Loucy (cell line): Measurements from ENCODE around the gene KAZALD1.

Source experiments
- H2AFZ ChIP-seq: fragments of 200-600 bp; sonication (generic); 2 replicates; pipeline ENCODE4 v1.6.0; 2016; ENCODE audit warnings: antibody characterized with exemption, mild to moderate bottlenecking, low read length, moderate library complexity
- H3F3A ChIP-seq: fragments of 200-600 bp; 2 replicates; pipeline ENCODE4 v1.6.0; 2016; ENCODE audit warnings: antibody characterized with exemption, low read depth, mild to moderate bottlenecking
- H3K27me3 ChIP-seq: fragments of 200-600 bp; sonication (generic); 2 replicates; pipeline ENCODE4 v1.6.1; 2014; ENCODE audit warnings: low read length, mild to moderate bottlenecking; ENCODE audit not compliant: insufficient read depth, poor library complexity, severe bottlenecking
- H3K36me3 ChIP-seq: fragments of 200-600 bp; sonication (generic); 2 replicates; pipeline ENCODE4 v1.6.1; 2016; ENCODE audit warnings: low read length; ENCODE audit not compliant: insufficient read depth
- H3K4me1 ChIP-seq: fragments of 200-600 bp; sonication (generic); 2 replicates; pipeline ENCODE4 v1.5.1; 2014; ENCODE audit warnings: low read length, mild to moderate bottlenecking; ENCODE audit not compliant: insufficient read depth, poor library complexity, severe bottlenecking
- H3K4me2 ChIP-seq: fragments of 200-600 bp; sonication (generic); 2 replicates; pipeline ENCODE4 v1.6.0; 2014; ENCODE audit warnings: antibody characterized with exemption, low read length, low read depth, mild to moderate bottlenecking; ENCODE audit not compliant: poor library complexity, severe bottlenecking
- H3K4me3 ChIP-seq: fragments of 200-600 bp; sonication (generic); 2 replicates; pipeline ENCODE4 v1.5.1; 2014; ENCODE audit warnings: low read length, mild to moderate bottlenecking, mixed read lengths; ENCODE audit not compliant: poor library complexity, severe bottlenecking
- H3K79me2 ChIP-seq: fragments of 200-600 bp; sonication (generic); 2 replicates; pipeline ENCODE4 v1.6.1; 2014; ENCODE audit warnings: low read length; ENCODE audit not compliant: insufficient read depth
- H3K9ac ChIP-seq: fragments of 200-600 bp; sonication (generic); 2 replicates; pipeline ENCODE4 v1.6.0; 2014; ENCODE audit warnings: mild to moderate bottlenecking, low read depth, low read length, moderate library complexity; ENCODE audit not compliant: poor library complexity, severe bottlenecking
- H3K9me2 ChIP-seq: fragments of 200-600 bp; sonication (generic); replicated peaks from 2 replicates; pipeline ENCODE4 v1.6.1; 2016; ENCODE audit warnings: low read depth, low read length, mixed read lengths
- H3K9me3 ChIP-seq: fragments of 200-600 bp; sonication (generic); 2 replicates; pipeline ENCODE4 v1.6.1; 2014; ENCODE audit warnings: mild to moderate bottlenecking, antibody characterized with exemption, low read length, low read depth; ENCODE audit not compliant: insufficient read depth
- H4K20me1 ChIP-seq: fragments of 200-600 bp; sonication (generic); 2 replicates; pipeline ENCODE4 v1.6.0; 2014; ENCODE audit warnings: antibody characterized with exemption, low read length, mild to moderate bottlenecking; ENCODE audit not compliant: insufficient read depth, poor library complexity, severe bottlenecking
- CTCF ChIP-seq: fragments of 200-600 bp; sonication (generic); conservative IDR thresholded peaks from 2 replicates; pipeline ENCODE4 v1.5.1; 2014; ENCODE audit warnings: mild to moderate bottlenecking, antibody characterized with exemption, low read length
- EZH2phosphoT487 ChIP-seq: fragments of 200-600 bp; IDR thresholded peaks from 2 replicates; pipeline ENCODE4 v1.6.1; 2018; ENCODE audit warnings: antibody characterized with exemption, mild to moderate bottlenecking, moderate library complexity, borderline replicate concordance

Gene KAZALD1

GRCh38 chr10:101075775-101076174 is 14.0 kb downstream of the KAZALD1 start:
- Histone ChIP-seq H3K4me1 (no peaks in the 10 kb centered on the region), H3K9me2 (no peaks in the 10 kb centered on the region), H3K4me3 (no peak overlapping the region), H4K20me1 (no peaks in the 10 kb centered on the region), H3K27me3 (no peaks in the 10 kb centered on the region), H3K79me2 (no peaks in the 10 kb centered on the region), H3K4me2 (no peak overlapping the region), H3K9me3 (no peaks in the 10 kb centered on the region), H3F3A (no peaks in the 10 kb centered on the region), H2AFZ (no peak overlapping the region), H3K36me3 (no peaks in the 10 kb centered on the region), H3K9ac (no peak overlapping the region)
- TF ChIP-seq EZH2phosphoT487 (no peak), CTCF (no peak)

GRCh38 chr10:101076630-101077029 is 14.8 kb downstream of the KAZALD1 start:
- Histone ChIP-seq H3K4me1 (no peaks in the 10 kb centered on the region), H3K4me3 (no peak overlapping the region), H3K79me2 (no peaks in the 10 kb centered on the region), H3F3A (no peaks in the 10 kb centered on the region), H3K9ac (no peak overlapping the region), H3K9me3 (no peaks in the 10 kb centered on the region), H3K27me3 (no peaks in the 10 kb centered on the region), H2AFZ (no peak overlapping the region), H3K36me3 (no peaks in the 10 kb centered on the region), H3K4me2 (no peak overlapping the region), H4K20me1 (no peaks in the 10 kb centered on the region), H3K9me2 (no peaks in the 10 kb centered on the region)
- no peak for TF ChIP-seq EZH2phosphoT487
- no peak for TF ChIP-seq CTCF

DNA sequence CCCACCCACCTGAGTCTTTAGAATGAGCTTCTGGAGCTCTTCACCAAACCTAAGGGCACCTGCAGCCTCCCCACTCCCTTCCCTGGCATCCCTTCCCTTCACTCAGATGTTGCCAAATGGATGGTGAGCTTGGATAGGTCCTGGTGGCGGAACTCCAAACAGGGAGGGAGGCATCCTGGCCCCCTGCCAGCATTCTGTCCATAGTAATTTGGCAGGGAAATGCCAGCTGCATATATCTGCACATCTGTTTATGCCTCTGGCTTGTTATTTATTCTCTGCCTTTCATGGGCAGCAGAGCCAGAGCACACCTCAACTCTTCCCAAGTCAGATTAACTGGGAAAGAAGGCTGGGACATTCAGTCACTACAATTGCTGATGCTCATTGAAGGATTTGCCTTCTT is 18.1 kb downstream of the KAZALD1 start:
- Histone ChIP-seq H3K4me3 (no peak overlapping the region), H3K9me2 (no peaks in the 10 kb centered on the region), H3K79me2 (no peaks in the 10 kb centered on the region), H3K4me1 (no peaks in the 10 kb centered on the region), H3K9ac (no peak overlapping the region), H3K9me3 (no peaks in the 10 kb centered on the region), H2AFZ (no peak overlapping the region), H3K27me3 (no peaks in the 10 kb centered on the region), H3K36me3 (no peaks in the 10 kb centered on the region), H4K20me1 (no peaks in the 10 kb centered on the region), H3F3A (no peaks in the 10 kb centered on the region), H3K4me2 (no peak overlapping the region)
- TF ChIP-seq CTCF (no peak), EZH2phosphoT487 (no peak)
